SK-MEL-5 (cell line): ENCODE measurements around the gene CYP1B1. TPM values are rescaled to one million over a fixed set of nuclear protein-coding genes. Genes with fewer than 3 reads are reported as not detected.
"Not testable (repeated sequence)": the region's sequence is repeated elsewhere in the genome, so short reads cannot be mapped to it uniquely, and the experiment has no call there.

Source experiments
- DNase-seq: peaks from one replicate; pipeline ENCODE4 v3.0.0-alpha.2; 2016; ENCODE audit warnings: low read depth, low spot score
- in situ Hi-C: cut with HindIII; loops from 2 replicates; pipeline ENCODE4 v1.10.0; 2016; ENCODE audit warnings: low sequenced_read_pairs, high pct_unique_total_duplicates, low pct_unique_long_range_greater_than_20kb
- polyA plus RNA-seq, 2 experiments: library from polyadenylated mRNA; depleted of rRNA; stranded (reverse); fragments of >200 nt; gene quantifications; 2 replicates each; pipeline ENCODE4 v1.2.3, GENCODE V29; 2015
- total RNA-seq: library from RNA; depleted of rRNA; stranded (reverse); fragments of >200 nt; shearing (Covaris generic); gene quantifications from 2 replicates; pipeline ENCODE4 v1.2.3, GENCODE V29; 2014; rRNA removed

CYP1B1 gene
- 0.03 and 0.08 TPM in 2 replicates for total RNA-seq
- polyA plus RNA-seq (2015; cell fraction: cytosol; rRNA removed): 0.02 and 0.03 TPM in 2 replicates
- not detected in 2 replicates for polyA plus RNA-seq (2015; cell fraction: nucleus; rRNA removed)

DNA sequence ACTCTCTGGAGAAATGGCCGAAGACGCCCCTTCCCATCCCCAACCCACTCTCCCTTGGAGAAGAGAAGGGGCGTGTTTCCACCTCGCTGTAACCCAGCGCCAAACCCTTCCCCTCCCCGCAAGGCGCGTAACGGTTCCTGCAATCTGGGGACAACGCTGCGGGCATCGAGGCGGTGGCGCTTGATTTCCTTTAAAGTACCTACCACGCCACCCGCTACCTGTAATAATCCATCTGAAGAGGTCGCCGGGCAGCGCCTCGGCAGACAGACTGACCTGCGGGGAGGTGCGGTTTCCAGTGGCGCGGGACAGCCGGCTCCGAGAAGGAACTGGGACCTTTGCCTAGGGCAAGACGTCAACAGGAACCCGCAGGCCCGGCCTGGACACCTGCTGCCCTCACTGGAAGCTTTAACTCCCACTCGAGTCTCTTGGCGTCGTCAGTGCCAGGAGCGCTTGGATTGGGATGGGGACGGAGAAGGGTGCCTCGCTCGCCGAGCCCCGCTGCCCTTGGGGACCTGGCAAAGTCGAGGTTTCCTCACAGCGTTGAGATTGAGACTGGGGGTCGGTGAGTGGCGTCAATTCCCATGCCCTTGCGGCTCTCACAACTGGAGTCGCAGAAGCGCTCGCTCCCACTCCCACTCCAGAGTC, at the start of gene CYP1B1:
CYP1B1 (minus strand) TSS at position 645 of the 645 bp plus-strand sequence. CDS start 763 bp downstream, outside the sequence.
- DNase-seq: no peak
- in situ Hi-C loops: no loop called here

DNA sequence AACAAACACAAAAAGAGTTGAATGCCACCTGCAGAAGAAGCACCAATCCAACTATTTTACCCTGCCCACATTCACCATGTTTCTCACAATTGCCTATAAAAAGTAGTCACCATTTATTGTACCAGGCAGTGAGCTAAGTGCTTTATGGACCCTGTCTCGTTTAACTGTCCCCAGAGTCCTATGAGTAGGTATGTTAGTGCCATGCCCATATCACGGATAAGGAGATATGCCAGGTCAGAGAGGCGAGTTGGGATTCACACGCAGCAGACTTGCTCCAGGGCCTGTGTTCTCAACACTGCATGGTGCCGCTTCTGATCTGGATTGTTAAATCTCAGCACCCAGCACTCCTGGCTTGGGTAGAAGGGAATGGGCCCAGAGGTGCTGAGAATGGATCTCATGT, 49.1 kb upstream of the CYP1B1 start:
- DNase-seq: no peak
- in situ Hi-C loops: no loop called here

DNA sequence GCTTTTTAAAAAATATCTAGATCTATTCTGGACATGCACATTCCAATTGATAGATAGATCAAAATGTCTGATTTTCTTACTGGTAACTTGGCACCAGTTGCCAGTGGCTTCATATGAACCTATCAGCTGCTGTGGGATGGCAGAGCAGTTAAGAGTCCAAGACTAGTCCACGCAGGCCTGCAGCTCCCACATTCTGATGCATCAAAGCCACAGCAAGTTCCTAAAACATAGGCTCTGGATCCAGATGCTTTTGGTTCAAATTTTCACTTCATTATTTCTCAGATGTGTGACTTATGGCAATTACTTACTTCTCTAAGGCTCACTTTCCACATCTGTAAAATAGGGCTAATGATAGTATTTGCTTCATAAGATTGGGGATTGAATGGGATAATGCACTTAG, 48.0 kb upstream of the CYP1B1 start:
- no peak for DNase-seq
- in situ Hi-C loops: no loop called here

DNA sequence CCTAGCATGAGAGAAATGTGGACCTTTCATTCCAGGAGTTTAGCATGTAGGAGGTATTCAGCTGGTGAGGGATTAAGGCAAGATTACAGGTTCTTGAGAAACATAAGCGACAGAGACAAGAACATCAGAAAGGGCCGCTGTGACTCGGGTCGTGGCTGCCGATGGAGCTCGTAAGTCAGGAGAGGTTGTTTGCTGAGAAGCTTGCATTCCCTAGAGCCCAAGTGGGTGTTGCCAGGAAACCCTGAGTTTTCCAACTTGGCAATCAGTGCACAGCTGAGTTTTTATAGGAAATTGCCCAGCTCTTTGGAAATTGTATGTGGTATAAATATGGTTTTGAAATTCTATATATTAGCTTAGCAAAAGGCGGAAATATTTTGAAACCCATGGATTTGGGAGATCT, 46.4 kb upstream of the CYP1B1 start:
- DNase-seq: no peak
- in situ Hi-C loops: no loop called here

DNA sequence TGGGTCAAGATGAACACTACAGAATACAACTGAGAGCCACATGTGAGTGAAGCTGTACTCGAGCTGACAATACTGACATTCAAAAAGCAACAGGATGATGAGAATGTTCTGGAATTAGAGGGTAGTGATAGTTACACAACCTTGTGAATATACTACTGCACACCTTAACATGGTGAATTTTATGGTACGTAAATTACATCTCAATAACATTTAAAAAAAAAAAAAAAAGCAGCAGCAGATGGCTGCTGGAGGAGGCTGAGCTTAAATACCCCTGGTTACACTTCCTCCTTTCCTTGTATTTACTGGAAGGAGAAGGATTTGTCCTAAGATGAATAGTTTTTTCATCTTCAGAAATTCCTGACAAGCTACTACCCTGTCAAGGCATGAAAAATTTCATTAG, 45.5 kb upstream of the CYP1B1 start:
- no peak for DNase-seq
- in situ Hi-C loops: no loop called here

DNA sequence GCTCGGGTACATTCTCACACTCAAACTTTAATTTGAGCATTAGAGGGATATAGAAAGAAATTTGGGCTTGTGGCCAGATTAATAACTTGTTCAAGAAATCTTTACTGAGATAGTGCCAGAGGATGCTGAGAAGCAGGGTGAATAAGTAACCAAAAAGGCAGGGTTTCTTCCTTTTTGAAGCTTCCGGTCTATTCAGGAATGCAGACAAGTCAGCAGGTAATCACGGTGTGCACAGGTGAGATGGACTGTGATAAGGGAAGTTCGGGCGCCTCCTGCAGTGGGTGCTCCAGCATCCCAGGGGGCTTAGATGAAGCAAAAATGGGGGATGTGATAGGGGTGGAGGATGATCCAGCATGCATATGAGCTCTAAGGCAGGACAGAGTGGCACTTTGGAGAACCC, 44.9 kb upstream of the CYP1B1 start:
- in situ Hi-C loops: no loop called here
- DNase-seq: no peak

DNA sequence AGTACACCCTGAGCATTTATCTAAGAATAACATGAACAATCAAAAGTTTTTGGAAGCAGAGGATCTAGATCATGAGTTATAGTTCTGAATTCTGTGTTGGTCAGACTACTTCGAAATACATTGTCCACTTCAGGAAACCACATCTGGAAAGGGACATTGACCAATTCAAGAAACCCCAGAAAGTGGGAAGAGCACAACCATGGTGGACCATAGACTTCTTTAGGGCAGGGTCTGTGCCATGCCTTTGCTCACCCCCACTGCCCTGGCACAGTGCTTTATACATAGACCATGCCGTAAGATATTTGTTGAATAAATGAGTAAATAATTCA, 44.3 kb upstream of the CYP1B1 start:
- in situ Hi-C loops: no loop called here
- DNase-seq: no peak

DNA sequence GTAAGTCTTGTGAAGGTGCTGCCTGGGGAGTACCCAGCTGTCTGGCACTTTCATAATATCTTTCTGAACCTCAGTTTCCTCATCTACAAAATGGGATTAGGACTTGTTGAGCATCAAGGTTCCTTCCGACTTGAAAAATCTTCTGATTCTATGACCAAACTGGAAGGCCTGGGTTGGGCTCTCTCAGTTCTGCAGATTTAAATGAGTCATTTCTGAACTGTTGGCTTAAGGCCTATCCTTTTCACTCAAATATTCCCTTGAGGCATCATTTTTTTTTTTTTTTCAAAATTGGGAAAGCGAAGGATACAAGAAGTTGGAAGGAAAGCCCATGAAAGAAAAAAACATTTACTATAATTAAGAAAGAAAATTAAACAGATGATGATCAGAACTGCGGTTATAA, 40.8 kb upstream of the CYP1B1 start:
- no peak for DNase-seq
- in situ Hi-C loops: no loop called here

DNA sequence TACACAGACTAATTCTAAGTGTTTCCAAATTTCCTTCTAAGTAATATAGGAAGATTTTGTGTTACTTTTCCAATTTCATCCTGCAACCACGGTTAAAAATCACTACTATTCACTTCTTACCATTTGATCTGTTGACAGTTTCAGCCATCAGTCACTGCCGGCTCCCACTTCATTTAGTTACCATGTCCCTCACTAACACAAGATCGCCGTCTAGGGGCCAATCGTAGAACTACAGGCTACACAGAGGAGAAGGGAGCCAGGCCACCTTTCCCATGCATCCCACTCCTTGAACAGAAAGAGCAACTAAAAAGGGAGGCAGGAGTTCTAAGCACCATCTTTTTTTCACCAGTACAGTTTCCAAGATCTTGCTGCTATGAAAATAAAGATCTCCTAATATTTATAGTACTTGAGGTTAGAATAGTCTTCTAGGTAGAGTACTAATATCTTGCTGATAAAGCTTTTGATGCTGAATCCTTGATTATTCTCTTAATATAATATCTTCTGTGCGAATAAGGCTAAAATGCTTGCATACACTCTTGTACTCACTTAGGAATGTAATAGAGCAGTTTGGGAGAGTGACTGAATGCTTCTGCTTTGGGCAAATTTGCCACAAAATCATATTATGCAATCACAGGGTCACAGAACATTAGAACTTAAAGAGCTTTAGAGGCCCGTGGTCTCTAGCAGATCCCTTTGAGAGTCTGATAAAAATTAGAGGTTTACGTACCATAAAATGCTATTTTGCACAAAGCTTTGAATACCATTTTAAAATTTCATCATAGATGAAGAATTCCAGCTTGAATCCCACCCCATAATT, 39.5 kb upstream of the CYP1B1 start:
- in situ Hi-C loops: no loop called here
- peak; percentile 90 for DNase-seq

DNA sequence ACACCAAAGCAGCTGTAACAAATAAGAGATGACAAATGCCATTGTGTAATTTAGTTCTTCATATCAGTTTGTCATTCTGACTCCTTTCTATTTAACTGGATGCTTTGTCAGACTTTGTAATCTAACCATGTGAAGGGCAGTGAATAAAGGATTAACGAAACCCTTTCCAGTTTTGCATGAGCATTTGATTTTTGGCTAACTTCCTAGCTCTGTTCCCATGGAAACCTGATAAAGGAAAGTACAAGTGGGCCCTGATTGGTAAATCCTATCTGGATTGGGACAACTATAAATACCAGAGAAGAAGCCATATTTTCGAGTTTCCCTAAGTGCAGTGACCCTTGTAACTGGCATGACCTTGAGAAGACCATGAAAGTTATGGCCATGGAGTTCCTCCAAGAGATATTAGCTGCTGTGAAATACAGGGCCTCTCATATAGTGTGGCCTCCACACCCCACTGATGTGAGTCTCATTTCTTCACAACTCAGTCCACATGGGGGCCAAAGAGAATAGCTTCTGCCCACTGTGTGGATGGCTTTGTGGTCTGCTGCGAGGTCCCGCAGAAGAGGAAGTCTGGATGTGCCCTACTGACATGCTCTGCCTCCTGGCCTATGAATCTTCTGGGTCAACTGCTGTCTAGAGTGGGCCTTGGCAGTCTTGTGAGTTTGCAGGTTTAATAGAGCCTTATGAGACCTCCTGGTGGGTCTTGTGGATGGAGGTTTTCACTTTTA, 38.2 kb upstream of the CYP1B1 start:
- in situ Hi-C loops: no loop called here
- no peak for DNase-seq

DNA sequence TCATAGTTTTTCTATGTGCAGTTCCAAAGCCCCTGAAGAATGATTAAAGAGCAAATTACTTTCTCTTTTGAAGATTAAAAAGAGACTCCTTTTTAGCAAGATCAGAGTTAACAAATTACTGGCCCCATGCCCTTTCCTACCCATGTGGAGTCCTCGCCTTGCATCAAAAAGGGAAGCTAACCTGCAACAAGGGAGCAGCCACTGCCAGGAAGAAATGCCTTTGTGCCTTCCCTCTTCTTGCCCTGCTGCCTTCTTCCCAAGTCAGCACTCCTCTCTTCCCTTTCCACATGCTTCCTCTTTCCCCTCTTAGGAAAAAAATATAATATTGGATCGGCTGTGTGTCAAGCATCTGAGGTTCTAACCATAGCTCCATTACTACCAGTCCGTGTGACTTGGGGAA, 37.1 kb upstream of the CYP1B1 start:
- no peak for DNase-seq
- in situ Hi-C loops: no loop called here

DNA sequence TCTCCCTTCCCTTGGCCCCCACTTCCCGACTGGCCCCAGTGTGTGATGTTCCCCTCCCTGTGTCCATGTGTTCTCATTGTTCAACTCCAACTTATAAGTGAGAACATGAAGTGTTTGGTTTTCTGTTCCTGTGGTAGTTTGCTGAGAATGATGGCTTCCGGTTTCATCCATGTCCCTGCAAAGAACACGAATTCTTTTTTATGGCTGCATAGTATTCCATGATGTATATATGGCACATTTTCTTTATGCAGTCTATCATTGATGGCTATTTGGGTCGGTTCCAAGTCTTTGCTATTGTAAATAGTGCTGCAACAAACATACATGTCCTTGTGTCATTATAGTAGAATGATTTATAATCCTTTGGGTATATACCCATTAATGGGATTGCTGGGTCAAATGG, 35.4 kb upstream of the CYP1B1 start:
- in situ Hi-C loops, DNase-seq: not testable (repeated sequence)

DNA sequence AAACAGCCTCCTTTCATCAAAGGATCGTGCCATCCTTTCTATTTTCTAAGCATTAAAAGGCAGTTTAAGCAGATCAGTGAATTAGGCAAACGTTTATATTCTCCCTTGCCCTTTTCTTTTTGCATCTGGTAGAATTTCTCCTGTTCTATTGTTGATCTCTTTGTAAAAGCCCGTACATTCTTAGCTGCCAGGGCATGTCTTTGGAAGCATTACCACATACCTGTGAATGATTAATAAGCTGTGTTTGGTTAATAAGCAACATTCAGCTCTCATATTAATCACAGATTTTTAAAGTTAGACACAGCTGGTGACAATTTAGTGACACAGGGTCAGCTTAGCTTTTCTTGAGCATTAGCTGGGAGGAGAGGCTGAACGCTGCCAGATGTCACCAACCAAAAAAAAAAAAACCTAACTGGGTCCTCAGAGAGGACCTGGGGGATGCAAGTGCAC, 33.8 kb upstream of the CYP1B1 start:
- in situ Hi-C loops: no loop called here
- DNase-seq: no peak

DNA sequence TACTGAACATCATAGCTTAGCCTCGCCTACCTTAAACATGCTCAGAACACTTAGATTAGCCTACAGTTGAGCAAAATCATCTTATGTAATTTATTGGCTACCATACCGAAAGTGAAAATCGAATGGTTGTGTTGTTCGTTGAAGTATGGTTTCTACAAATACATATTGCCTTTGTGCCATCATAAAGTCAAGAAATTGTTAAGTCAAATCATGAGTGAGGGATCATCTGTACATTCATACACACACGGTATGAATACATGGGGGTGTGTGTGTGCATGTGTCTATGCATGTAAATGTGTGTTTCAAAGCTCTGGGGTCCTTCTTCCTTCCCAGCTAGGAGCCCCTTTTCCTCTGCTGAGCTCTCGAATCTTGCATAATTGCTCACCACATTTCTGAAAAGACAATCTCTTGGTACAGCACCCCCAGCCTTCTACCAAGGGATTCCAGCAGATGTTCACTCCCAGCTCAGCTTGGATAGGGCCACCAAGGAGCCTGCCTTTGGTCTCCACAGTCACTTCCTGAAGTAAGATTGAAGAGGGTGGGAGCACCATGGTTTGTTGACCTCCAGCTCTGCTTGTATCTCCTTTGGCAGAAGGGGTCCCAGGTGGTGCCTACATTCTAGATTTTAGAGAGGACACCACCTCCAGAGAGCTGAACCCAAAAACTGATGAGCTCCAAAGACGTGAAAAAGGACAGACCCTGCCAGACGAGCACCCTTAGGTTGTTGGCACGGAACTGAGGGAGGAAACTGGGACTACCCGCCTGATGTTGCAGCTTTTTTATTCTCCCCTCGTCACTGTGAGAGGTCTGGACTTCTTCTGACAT, 33.2 kb upstream of the CYP1B1 start:
- DNase-seq: no peak

DNA sequence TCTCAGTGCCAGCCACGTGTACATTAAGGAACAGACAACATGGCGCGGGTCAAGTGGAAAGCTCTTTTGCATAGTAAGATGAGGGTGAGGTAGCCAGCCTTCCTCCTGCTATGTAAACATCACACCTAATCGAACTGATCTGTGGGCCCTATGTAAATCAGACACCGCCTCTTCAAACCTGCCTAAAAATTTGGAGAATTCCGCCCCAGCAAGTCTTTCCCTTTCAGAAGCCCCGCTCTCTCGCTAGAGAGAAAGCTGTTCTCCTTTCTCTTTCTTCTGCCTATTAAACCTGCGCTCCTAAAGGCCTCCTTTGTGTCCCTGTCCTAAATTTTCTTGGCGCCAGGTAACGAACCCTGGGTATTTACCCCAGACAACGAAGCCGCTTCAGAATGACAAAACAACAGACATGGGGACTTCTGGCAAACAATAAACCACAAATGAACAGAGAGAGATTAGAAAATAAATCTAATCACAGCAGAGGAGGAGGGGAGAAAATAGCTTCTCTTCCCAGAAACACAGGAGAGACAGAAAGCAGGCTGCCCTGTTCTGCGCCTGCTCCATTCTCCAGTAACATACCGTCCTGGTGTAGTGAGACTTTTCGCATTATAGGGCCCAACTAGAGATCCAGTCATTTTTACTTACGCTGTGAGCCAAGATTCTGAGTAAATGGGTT, 31.9 kb upstream of the CYP1B1 start:
- DNase-seq: no peak
- in situ Hi-C loops: no loop called here

More for the DNA sequence above, 33.2 kb upstream of the CYP1B1 start:
- in situ Hi-C loops: no loop called here

DNA sequence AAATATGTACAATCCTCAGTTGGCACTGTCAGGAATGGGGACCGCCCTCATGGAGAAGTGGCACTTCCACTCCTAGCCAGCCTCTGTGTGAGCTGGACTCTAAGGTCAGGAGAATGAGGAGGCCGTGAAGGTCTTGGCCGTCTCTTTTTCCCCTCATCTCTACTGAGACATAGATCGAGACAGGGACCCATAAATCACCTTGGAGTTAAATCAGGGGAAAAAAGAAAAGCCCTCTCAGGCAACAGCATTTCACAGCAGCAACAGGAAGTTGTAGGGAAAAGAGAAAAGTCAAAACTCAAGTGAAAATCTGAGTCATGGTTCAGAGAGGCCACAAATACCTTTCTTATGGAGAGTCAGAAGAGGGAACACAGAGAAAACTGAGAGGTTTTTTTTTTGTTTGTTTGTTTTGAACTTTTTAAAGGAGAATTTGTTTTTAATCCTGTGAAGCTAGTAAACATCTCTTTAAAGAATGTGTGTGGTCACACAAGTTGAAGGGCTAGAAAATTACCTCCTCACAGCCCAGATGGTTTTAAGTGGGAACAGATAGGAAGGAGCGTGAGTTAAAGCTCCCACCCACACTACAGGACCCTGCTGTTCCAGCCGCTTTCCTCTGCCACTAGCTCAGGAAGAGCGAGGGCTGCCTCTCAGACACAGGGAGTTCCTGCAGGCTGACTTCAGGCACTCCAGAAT, 30.6 kb upstream of the CYP1B1 start:
- no peak for DNase-seq
- in situ Hi-C loops: no loop called here

DNA sequence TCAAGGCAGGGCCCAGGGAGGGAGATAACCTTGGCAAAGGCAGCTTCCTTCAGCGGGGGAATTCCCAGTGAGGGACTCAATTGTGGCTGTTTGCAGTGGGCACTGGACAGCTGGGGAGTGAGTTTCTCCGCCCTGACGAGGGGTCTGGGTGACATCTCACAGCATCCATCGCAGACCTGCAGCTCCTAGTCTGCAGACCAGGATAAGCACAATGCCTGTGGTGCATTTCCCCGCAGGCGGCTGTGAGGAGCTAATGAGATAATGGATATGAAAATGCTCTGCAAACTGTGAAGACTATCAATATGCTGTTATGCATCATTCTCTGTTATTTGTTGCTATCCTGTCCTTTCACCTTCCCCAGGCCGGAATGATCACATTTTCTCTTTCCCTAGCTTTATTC, 30.0 kb upstream of the CYP1B1 start:
- no peak for DNase-seq
- in situ Hi-C loops: no loop called here
